GM18502 (cell line): ENCODE measurements around the gene KCND3.

Experiments
- ATAC-seq: cut with Tn5 transposase; IDR thresholded peaks from one replicate; pipeline ENCODE4 v1.9.1; 2021; ENCODE audit warnings: mild to moderate bottlenecking; ENCODE audit not compliant: unreplicated experiment, poor library complexity

KCND3 gene

DNA sequence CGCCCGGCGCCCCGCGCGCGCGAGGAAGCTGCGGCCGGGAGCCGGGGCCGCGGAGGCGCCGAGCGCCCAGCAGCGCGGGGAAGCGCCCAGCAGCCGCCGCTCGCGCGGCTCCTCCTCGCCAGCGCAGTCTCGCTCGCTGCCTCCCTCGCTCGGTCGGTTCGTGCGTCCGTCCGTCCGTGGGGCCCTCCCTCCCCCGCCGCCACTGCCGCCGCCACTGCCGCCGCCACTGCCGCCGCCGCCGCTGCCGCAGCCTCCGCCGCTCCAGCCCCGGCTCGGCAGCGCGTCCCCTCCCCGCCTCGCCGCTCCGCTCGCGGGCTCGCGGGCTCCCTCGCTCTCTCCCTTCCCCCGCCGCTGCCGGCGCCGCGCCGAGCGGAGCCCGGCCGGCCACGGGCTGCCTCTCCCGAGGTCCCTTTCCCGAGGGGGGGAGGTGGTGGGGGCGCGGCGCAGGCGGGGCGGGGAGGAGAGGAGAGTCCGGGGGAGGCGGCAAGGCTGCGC, at the start of gene KCND3:
Gene KCND3 (minus strand): TSS at position 138 of the 495 bp plus-strand sequence.
- no peak for ATAC-seq

DNA sequence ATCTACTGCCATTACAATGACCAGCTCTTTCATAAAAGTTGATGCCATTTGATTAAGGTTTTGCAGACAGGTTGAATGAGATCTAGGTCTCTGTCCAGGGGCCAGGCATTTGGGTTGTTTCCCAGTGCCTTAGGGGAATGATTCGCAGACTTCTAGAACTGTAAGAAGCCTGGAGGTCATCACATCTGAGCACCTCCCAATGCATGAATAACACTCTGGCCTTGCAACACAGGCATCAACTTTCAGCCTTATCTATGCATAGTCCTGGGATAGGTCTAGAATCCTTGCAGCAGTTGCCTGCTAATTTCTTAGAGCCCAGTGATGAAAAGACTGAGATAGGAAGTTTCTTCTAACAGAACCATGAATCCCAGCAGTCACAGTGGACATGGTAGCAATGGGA, 44.8 kb upstream of the KCND3 start:
- ATAC-seq, result no peak

DNA sequence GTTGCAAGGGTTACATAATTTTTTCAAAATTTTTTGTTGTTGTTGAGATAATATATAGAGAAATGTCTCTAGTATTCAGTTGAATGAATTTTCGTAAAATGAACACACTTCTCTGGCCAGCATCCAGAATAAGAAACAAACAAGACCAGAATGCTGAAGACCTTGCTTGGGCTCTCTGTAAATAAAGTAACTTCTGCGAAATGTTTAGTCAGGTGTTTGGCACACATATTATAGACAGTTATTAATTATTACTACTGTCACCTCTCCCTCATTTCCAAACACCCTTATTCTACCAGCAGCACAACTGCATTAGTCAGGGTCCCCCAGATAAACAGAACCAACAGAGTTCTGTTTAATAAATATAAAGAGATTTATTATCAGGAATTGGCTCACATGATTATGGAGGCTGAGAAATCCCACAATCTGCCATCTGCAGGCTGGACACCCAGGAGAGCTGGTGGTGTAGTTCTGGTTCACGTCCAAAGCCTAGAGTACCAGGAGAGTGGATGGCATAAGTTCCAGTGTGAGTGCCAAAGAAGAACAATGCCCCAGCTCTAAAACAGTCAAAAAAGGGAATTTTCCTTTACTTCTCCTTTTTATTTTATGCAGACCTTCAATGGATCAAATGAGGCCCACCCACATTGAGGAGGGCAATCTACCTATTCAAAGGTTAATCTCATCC, 44.1 kb upstream of the KCND3 start:
- ATAC-seq, result no peak

DNA sequence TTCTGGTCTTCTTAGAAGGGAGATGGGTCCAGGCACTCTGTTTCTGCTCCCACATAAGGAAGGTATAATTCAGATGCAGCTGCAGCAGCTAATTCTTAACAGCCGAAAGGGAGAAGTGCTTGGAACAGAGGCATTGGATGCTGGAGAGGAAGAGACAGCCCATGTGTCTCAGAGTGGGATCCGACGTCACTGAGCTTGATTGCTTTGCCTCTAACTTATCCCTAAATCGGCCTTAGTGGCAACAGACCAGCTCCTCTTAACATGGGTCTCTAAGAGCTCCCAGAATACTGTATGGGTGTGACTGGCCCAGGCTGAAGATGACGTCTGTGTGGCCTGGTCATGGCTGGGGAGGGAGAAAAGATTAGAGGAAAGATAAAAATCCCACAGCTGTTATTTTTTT, 40.7 kb upstream of the KCND3 start:
- ATAC-seq, result no peak

DNA sequence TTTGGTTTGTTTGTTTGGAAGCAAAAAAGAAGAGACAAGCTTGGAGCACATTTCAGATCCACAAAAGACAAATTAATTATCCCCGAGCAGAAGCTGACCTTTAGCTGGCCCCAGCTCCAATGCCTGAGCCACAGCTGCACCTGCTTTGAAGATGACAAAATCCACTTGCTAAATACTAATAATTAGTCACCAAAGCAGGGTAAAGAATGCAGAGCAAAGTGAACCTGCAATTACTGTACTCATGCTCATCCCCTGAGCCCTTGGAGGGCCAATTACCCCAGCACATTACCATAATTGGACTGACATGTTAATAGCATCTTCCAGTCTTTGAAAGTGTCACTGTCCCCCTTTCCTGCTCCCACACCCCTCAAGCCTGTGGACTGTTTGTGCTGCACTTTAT, 38.2 kb upstream of the KCND3 start:
- ATAC-seq, result no peak

DNA sequence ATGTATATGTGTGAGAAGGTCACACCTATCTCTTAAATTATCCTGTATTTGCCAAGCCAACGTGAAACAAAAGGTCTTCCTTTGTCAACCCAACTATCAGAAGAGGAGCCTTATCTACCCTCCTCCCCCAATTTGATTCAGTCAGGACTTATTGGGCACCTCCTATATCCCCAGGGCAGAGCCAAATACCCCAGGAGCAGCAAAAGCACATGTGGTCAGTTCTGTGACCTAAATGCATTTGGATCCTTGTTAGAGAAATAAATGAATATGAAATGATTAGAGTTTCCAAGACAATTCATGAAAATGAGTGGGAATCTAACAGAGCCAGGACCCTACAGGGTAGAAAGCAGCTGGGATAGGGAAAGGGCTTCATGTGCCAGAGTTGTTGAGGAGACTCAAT, 37.0 kb upstream of the KCND3 start:
- no peak for ATAC-seq

- ATAC-seq, result no peak
Observed at GRCh38 chr1:112026016-112026415, 36.5 kb upstream of the KCND3 start.

DNA sequence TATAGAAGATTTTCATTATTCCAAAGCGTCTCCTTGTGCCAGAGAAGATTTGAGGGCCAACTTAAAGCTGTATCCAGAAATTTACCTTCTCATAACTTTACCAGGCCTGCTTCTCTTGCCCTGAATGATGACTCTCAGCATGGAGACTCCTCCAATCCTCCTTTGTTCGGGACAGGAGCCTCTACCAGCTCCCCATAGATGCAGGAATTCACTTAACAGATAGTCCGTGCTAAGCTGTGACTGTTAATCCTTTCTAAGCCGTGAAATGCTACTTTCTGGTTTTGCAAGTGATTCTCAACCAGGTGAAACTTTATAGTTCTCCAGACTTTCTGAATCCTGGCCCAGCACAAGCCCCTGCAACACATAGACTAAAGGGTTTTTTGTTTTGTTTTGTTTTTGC, 31.8 kb upstream of the KCND3 start:
- ATAC-seq, result no peak

GRCh38 chr1:112017183-112017582, 27.7 kb upstream of the KCND3 start:
- ATAC-seq, result no peak

DNA sequence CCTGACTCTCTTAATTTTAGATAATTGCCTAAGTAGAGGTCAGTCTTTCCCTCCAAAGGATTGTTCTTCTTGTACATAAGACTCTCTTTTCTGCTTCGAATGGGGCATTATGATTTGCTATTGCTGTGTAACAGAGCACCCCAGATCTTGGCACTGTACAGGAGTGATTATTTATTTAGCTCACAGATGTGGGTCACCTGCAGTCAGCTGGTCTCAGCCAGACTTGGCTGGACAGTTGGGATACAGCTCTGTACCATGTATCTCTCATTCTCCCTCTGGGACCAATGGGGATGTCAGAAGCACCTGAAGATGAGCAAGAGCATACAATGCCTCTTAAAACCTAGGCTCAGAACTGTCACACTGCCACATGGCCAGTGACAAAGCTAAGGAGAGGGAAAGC, 23.4 kb upstream of the KCND3 start:
- ATAC-seq, result no peak

- no peak for ATAC-seq
Observed at GRCh38 chr1:112011202-112011601, 21.7 kb upstream of the KCND3 start.

DNA sequence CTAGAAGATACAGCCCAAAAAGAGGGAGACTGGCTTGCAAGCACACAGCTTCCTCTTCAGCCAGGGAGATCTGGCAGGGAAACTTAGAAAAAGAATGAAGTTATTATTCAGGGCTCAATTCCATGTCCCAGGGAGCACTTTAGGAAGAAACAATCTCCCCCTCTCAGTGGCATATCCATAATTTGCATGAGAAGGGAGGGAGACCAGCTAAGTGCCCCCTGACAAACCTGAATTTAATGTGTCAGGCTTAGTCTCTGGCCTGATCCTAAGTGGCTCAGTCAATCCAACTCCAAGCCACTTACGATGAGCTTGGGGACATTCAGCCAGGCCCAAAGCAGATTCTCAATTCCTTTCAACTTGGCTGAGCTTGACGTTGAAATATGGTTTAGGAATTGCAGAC, 17.7 kb upstream of the KCND3 start:
- ATAC-seq, result no peak

- no peak for ATAC-seq
Observed at GRCh38 chr1:112006416-112007025, 17.1 kb upstream of the KCND3 start.

GRCh38 chr1:112004076-112004475, 14.6 kb upstream of the KCND3 start:
- no peak for ATAC-seq

DNA sequence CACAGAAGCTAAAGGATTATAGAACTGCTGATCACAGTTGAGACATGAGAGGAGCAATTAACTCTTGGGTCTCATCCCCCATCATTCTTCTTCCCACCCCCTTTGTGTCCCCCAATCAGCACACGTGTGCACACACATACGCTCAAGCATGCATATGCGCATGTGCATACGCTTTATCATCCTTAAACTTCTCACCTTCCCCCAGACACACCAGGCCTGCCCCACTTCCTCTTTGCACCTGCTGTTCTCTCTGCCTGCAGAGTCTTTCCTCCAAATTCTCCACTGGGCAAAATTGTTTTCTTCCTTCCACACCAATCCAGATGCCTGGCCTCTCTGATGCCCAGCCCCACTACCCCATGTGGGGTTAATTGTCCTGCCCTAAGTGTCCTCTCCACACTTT, 13.0 kb upstream of the KCND3 start:
- ATAC-seq, result no peak

DNA sequence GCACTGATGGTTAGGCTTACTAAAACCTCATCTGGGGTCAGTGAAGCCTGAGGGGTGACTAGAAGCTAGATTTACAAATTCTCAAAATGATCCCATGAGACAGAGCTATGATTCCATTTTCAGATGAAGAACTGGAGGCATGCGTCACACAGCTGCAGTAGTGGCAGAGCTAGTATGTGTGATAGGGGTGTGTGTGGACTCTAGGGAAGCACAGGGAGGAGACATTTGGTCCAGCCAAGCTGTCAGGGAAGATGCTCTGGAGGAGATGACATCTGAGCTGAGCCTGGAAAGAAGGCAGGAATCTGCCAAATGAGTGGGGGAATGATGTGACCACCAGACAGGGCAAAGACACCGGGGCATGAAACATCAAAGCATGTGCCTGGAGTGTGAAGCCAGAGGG, 12.0 kb upstream of the KCND3 start:
- no peak for ATAC-seq

GRCh38 chr1:112000048-112000447, 10.6 kb upstream of the KCND3 start:
- no peak for ATAC-seq

- ATAC-seq, result no peak
Observed at GRCh38 chr1:111998332-111998731, 8.9 kb upstream of the KCND3 start.

- no peak for ATAC-seq
Observed at GRCh38 chr1:111992476-111992875, 3.0 kb upstream of the KCND3 start.

DNA sequence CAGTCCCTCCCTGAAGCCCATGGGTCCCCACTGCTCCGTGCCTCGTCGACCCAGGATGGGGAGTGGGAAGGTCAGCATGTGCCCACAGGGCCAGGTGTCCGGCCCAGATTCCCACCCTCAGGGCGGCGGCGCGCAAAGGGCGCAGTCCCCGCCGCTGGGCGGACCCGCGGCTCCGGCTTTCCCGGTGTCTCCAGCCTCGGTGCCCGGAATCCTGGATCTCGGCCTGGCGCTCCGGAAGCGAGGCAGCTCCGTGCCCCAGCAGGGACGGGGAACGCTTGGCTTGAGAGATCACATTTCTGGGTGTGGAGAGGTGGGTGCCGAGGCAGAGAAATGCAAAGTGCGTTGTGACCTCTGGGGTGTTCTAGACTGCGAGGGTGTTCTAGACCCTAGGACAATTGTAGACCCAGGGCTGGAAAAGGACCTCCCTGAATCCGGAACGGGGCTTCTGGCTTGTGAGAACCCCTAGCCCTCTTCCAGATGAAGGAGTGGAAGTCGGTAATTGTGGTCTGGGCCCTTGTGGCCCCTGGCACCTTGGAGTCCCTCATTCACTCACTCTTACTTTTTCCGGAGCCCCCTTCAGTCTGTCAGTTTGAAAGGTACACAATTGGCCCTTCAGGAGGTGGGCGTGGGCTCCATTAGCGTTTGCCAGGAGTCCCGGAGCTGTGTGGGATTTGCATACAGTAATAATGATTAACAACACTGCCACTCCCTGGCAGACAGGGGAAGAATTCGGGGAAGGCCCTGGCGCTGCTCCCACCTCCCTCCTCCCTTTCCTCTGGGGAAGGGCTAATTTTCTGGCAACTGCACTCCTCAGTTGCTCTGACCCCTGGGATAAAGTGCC, 1.6 kb upstream of the KCND3 start:
- no peak for ATAC-seq
